HG03060 (cell line): ENCODE measurements around the gene SLC25A13.
A peak's percentile ranks its signal among the peaks of the same experiment; 100 is the strongest.
"Not testable (repeated sequence)": the region's sequence is repeated elsewhere in the genome, so short reads cannot be mapped to it uniquely, and the experiment has no call there.

Experiments
- ATAC-seq: cut with Tn5 transposase; IDR thresholded peaks from one replicate; pipeline ENCODE4 v1.9.1; 2021; ENCODE audit warnings: low read depth, moderate number of reproducible peaks; ENCODE audit not compliant: unreplicated experiment

Gene SLC25A13, protein sequence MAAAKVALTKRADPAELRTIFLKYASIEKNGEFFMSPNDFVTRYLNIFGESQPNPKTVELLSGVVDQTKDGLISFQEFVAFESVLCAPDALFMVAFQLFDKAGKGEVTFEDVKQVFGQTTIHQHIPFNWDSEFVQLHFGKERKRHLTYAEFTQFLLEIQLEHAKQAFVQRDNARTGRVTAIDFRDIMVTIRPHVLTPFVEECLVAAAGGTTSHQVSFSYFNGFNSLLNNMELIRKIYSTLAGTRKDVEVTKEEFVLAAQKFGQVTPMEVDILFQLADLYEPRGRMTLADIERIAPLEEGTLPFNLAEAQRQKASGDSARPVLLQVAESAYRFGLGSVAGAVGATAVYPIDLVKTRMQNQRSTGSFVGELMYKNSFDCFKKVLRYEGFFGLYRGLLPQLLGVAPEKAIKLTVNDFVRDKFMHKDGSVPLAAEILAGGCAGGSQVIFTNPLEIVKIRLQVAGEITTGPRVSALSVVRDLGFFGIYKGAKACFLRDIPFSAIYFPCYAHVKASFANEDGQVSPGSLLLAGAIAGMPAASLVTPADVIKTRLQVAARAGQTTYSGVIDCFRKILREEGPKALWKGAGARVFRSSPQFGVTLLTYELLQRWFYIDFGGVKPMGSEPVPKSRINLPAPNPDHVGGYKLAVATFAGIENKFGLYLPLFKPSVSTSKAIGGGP

DNA sequence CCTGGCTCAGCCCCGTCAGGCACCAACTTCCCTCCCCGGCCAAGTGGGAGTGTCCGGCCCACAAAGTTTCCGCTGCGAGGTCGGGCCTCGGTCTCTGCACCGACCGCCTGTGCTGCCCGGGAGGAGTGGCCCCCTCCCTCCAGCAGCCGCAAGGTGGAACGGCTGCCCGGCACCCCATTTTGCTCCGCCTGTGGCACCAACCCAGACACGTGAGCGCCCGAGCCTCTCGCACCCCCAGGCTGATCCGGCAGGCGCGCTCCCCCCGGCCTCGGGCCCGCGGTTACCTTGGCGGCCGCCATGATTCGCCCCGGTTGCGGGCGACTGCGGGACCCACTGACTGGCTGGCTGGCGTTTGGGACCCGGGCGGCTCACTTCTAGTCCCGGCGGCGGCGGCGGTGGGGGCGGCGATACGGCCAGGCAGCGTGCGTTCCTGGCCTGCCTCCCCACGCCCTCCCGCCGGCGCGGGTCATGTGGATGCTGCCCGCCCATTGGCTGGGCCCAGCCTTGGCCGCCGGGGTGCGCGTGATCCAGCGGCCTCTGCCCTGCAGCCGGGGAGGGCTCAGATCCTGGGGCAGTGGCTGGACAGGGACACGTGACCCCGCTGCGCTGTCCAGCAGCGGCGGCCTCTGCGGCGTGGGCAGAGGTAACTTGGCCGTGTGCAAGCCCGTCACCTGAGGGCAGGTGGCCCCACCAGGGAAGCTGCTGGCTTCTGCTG, at the start of gene SLC25A13:
SLC25A13 (minus strand) TSS at position 441 of the 715 bp plus-strand sequence; CDS start at position 299, 142 bp downstream.
- peak; percentile 35 for ATAC-seq

- ATAC-seq: not testable (repeated sequence)
These were observed 44.0 kb upstream of the SLC25A13 start for GRCh38 chr7:96365916-96366315.

- ATAC-seq: no peak
These were observed 39.4 kb upstream of the SLC25A13 start for GRCh38 chr7:96361116-96361857.

DNA sequence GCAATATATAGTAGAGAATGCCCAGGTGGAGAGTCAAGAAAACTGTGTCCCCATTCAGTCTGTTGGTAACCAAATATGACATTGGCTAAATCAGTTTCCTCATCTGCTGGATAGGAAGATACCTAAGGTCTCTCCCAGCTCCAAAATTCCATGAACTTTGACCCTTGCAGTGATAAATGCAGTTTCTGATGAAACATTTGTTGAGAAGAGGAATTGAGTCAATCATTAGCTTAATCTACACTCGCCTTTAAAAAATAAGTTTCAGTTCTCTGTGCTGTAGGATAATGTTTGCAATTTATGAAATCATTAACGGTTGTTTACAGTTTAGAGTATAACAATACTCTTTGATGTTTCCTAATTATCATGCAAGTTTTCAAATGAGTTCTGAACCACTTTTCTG, 38.0 kb upstream of the SLC25A13 start:
- no peak for ATAC-seq

GRCh38 chr7:96358236-96358971, 36.5 kb upstream of the SLC25A13 start:
- ATAC-seq: not testable (repeated sequence)

DNA sequence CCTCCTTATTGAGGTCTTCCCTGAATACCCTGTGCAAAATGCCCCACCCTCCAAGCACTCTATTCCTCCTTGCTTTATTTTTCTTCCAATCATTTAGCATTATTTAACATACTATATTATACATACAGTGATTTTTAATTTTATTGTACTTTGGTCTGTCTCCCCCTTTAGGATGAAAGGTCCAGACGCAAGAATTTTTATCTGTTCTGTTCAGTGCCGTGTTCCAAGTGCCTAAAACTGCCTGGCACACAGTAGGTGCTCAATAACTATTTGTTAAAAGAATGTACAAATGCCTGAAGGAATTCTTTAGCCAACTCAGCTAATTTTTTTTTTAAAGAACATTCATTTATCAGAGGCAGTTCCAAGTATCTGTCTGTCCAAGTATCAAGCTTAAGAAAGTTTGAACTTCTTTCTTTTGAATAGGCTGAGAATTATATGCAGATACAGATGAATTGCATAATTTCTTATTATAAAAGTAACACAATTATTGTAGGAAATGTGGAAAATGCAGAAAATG, 34.1 kb upstream of the SLC25A13 start:
- no peak for ATAC-seq

- ATAC-seq: no peak
These were observed 33.0 kb upstream of the SLC25A13 start for GRCh38 chr7:96354881-96355280.

GRCh38 chr7:96349572-96349971, 27.7 kb upstream of the SLC25A13 start:
- ATAC-seq: no peak

GRCh38 chr7:96347471-96347870, 25.6 kb upstream of the SLC25A13 start:
- no peak for ATAC-seq

DNA sequence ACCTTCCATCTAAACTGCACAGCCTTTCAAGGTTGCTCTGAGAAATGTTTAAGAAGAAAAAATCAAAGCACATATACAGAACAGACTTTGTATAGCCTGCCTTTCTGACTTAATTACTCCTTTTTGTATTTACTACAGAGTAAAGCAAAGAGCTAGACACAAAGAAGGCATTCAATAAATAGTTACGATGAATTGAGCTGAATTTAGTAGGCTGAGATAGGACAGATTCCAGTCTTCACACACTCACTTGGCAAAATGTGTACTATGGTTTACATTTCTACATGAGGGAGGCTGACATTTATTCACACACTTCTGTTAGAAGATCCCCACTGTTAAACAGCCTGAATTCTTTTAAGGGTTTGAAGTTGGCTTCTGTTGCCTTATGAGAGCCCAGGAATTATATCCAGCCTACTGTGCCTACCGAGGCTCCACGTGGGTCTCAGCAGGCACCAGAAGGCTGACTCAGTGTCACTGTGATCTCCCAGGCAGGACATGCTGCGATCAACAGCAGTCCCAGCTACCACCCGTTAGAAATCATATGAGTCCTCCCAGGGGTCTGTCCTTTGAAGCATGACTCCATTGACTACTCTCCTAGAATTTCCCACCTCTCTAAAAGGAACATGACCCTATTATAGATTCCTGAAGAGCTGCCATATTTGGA, 24.5 kb upstream of the SLC25A13 start:
- ATAC-seq: no peak

GRCh38 chr7:96344236-96344635, 22.3 kb upstream of the SLC25A13 start:
- ATAC-seq: peak; percentile 35

DNA sequence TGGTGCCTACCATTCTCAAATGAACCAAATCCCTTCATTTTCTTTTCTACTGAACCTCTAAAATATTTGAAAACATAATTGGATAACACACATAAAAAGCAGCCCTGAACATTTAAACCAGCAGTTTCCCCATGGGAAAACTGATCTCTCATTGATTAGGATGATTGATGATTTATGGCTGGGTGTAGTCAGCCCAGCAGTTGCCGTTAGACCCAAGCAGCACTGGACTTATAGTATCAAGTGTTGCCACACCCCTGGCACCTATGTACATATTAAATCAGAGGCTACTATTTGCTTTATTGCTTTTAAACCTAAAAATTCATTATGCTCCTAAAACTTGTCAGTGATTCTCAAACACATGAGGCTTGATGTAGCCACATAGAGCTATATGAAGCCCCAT, 20.2 kb upstream of the SLC25A13 start:
- no peak for ATAC-seq

DNA sequence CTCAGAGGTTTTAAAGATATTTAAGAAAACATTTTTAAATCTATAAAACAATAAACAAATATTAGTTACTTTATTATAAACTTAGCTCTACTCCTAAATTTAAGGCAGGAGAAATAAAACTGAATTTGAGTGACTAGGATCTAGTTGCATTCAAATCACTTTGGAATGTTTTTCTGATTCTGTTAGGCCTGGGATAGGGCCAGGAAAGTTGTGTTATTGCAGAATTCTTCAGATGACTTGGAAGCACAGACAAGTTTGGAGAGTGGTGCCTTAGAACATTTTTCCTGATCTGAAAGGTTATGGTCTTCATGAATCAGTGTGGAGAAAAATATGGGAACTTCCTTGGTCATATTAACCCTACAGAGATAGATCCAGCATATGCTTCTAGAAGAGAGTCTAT, 15.6 kb upstream of the SLC25A13 start:
- ATAC-seq: no peak

DNA sequence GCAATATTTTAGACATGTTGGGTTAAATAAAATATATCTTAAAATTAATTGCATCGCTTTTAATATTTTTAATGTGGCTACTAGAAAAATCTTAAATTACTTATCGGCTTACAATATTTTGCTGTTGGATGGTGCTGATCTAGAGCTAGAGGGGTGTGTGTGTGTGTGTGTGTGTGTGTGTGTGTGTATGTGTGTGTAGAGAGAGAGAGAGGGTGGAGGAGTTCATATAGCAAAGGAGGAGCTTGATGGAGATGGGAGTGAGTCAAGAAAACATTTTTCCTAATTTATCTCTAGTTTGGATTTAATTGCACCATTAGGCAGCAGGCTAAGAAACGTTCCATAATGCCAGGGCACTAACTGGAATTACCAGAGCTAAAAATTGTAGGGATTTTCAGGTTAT, 10.4 kb upstream of the SLC25A13 start:
- ATAC-seq: no peak

DNA sequence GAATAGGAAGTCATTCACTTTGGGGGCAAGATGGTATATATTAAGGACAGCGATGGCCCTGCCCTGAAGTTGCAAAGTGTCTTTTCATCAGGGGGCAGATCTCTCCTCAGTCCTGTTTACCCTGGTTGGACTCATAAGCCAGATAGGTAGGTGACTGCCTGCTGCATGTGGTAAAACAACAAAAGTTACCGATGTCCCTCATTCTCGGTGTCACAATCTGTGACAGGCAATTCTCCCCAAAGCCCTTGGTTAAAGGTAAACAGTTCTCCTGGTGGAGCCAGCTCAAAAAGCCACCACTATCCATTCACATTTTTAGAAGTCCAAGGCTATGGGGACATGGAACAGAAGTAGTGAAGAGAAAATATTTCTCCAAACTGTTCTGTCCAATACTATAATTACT, 9.9 kb upstream of the SLC25A13 start:
- no peak for ATAC-seq

DNA sequence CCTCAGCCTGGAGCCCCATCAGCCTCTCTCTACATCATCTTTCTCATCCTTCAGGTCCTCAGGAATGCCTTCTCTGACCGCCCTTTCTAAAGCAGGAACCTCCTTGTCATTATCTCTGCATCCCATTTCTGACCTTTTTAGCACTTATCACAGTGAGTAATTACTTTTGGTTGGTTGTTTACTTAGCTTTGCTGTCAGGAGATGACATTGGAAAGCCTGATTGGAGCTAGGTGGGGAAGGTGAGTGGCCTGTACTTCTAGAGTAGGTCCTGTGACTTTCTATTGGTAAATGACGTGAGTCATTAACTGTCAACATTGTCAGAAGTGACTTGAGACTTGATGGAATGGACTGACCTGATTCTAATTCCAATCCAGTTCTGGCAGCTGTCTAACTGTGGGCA, 9.3 kb upstream of the SLC25A13 start:
- no peak for ATAC-seq

DNA sequence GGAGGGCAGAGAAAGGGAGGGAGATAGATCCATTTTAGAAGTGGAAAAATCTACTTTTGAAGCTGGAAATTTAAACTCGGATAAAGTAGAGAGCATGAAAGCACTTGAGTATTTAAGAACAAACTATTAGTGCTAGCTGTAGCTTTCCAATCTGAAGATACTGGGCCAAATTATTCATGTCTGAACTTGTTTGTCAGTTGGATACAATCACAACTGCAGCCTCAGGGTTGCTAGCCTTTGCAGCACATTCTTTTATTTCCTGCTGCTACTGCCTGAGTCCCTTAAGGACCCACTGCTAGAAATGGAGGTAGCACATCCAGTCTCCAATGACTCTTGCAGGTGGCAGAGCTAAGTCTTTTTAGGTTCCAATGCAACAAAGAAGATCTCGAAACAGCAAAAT, 8.3 kb upstream of the SLC25A13 start:
- no peak for ATAC-seq

DNA sequence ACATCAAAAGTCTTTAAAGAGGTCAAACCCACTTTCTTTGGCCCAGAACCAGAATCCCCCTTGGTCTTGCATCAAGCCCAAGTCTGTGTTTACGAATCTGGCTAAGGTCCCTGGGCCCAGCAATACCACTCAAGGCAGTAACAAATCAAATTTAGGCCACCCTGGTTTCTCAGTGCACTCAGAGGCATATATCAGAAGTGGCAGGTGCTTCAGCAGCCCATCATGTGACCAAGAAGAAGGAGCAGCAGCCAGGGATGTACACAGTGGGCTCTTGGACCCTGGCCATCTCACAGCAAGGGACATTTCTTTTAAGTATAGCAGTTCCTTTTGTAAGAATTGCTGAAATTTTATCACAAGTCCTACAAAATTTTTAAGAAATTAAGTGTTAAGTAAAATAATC, 7.3 kb upstream of the SLC25A13 start:
- no peak for ATAC-seq

DNA sequence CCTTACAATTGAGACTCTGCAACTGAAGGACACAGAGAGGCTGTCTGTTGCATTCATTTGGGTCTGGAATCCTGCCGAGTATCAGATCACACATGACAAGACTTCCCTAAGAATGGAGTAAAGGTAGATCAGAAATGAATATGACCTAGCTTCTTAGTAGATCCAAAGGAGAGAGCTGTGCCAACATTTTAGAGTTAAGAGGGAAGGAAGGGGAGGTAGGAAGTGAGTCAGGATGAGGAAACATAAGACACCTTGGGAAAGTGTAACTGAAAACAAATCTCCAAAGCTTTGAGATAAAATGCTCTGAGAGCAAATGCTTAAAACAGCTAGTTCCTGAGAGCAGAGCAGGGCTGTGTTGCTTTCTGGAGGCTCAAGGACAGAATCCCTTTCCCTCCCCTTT, 6.1 kb upstream of the SLC25A13 start:
- ATAC-seq: no peak
